Ovary (tissue), 9 donors: Measurements from ENCODE around the gene RAB2B. TPM values are rescaled to one million over a fixed set of nuclear protein-coding genes. Genes with fewer than 3 reads are reported as not detected.

Source experiments
- DNase-seq, 5 donors: peaks; one replicate each; pipeline ENCODE4 v3.0.0-alpha.2; 2019 to 2020
- H3K27ac ChIP-seq, 2 donors: fragments of 200-600 bp; one replicate each; pipeline versions ENCODE4 v1.5.1 to v1.8.0; 2019 to 2022
- H3K27me3 ChIP-seq: fragments of 200-600 bp; one replicate; pipeline ENCODE4 v1.8.0; 2022
- H3K36me3 ChIP-seq: fragments of 200-600 bp; sonication (generic); one replicate; pipeline ENCODE4 v1.5.1; 2019
- H3K4me1 ChIP-seq: one replicate; pipeline ENCODE4 v1.8.1; 2013; ENCODE audit warnings: mild to moderate bottlenecking, moderate library complexity; ENCODE audit not compliant: insufficient read depth
- H3K4me3 ChIP-seq: fragments of 200-600 bp; sonication (generic); one replicate; pipeline ENCODE4 v1.5.1; 2017
- H3K9me3 ChIP-seq, 2 donors: fragments of 200-600 bp in 1 of 2; sonication (generic) in 1 of 2; one replicate each; pipeline versions ENCODE4 v1.5.1 to v1.8.1; 2013 to 2019; ENCODE audit warnings: mild to moderate bottlenecking in 1 of 2, moderate library complexity in 1 of 2
- EP300 ChIP-seq: sonication (generic); formaldehyde crosslinking; IDR thresholded peaks from one replicate; pipeline ENCODE4 v1.6.1; 2017; ENCODE audit warnings: antibody characterized with exemption
- POLR2A ChIP-seq: fragments of 450-650 bp; IDR thresholded peaks from one replicate; pipeline ENCODE4 v1.6.1; 2017; ENCODE audit warnings: antibody characterized with exemption, mild to moderate bottlenecking, moderate library complexity
- WGBS, 3 donors: extraction: QIAGEN DNeasy Blood & Tissue Kit in 1 of 3; methylation state at CpG; one replicate each; pipeline versions ENCODE4 v1.1.5 to v1.1.7; 2013 to 2017; 5-methylcytosine and 5-hydroxymethylcytosine counted together
- intact Hi-C, 4 donors: fragments of 100-400 bp; cut with DNase I; formaldehyde crosslinking; loops; one replicate each; pipeline versions ENCODE4 v1.11.0 to v1.15.1; 2022 to 2023
- polyA plus RNA-seq, 2 donors: library from polyadenylated mRNA; stranded (reverse); fragments of 200-250 nt in 1 of 2; fragments of 350-450 nt in 1 of 2; fragmentation: Illumina TruSeq in 1 of 2; extraction: RNeasy Lipid Tissue Mini Kit (QIAGEN cat#74804) in 1 of 2; gene quantifications; one replicate each; pipeline ENCODE4 v1.2.3, GENCODE V29; 2013 to 2014
- total RNA-seq, 7 donors: library from RNA; depleted of rRNA in 2 of 7; stranded (reverse); fragments of >200 nt in 2 of 7; fragmentation: NEBNext Ultra II Directional in 3 of 7; extraction: Animal tissue kit (Norgen Biotek cat#: 25700) in 3 of 7; gene quantifications; one replicate each; pipeline versions ENCODE4 v1.1.0 to v1.2.4, GENCODE V29; 2016 to 2023
- TF ChIP-seq, protein P1 (sequence below), 3 donors: fragments of 450-650 bp in 2 of 3; fragments of 200-600 bp in 1 of 3; IDR thresholded peaks; one replicate each; pipeline versions ENCODE4 v1.5.1 to v1.8.0; 2016 to 2022; ENCODE audit warnings: antibody characterized with exemption in 3 of 3, mild to moderate bottlenecking in 1 of 3
- donor health status: DM: no; HTN: no; CAD: no; lungs with moderate emphysema.
- donor health status: DM: no; HTN: no; CAD: no.
- donor health status: Bipolar disorder and iron deficiency.
- donor health status: DM: yes; HTN: yes; CAD: no.
- donor health status: DM: no; HTN: no; CAD: no.
- donor health status: DM: yes; HTN: yes; CAD: no.

Gene RAB2B
- total and polyA plus RNA-seq, 9 donors, result 15.8 to 53.7 (median 25.0) TPM

DNA sequence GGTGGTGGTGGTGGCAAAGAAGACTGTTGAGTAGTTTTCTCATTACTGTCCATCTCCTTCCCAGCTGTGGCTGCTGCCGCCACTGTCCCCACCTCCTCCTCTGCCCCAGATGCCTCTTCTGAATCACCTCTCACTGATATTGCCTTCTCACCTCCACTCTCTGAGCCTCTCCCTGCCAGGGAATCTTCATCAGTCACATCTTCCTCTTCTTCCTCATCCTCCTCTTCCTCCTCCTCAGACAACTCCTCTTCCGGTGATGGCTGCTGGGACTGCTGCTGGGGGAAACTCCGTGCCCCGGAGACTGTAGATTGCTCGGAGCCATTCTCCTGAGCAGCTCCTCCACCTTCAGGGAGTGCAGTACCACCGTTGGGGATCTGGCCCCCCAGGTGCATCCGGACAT lies 46.4 kb upstream of the RAB2B start:
- no peaks in the 10 kb centered on the region for H3K9me3 ChIP-seq
- no peak overlapping the region for H3K4me3 ChIP-seq
- no peaks in the 10 kb centered on the region for H3K36me3 ChIP-seq
- WGBS, 3 donors, result 80 to 87% (median 84%) methylated on average over 6 to 7 of the region's 7 CpGs
- no peak for DNase-seq
- peaks cover 4% of the 10 kb centered on the region for H3K4me1 ChIP-seq
- intact Hi-C loops, result no loop called here
- no peaks in the 10 kb centered on the region for H3K27me3 ChIP-seq
- TF ChIP-seq, protein P1, sequence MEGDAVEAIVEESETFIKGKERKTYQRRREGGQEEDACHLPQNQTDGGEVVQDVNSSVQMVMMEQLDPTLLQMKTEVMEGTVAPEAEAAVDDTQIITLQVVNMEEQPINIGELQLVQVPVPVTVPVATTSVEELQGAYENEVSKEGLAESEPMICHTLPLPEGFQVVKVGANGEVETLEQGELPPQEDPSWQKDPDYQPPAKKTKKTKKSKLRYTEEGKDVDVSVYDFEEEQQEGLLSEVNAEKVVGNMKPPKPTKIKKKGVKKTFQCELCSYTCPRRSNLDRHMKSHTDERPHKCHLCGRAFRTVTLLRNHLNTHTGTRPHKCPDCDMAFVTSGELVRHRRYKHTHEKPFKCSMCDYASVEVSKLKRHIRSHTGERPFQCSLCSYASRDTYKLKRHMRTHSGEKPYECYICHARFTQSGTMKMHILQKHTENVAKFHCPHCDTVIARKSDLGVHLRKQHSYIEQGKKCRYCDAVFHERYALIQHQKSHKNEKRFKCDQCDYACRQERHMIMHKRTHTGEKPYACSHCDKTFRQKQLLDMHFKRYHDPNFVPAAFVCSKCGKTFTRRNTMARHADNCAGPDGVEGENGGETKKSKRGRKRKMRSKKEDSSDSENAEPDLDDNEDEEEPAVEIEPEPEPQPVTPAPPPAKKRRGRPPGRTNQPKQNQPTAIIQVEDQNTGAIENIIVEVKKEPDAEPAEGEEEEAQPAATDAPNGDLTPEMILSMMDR (IDR thresholded peaks at IDR 0.05), result no peak
- TF ChIP-seq EP300 (no peak), POLR2A (no peak)
- H3K27ac ChIP-seq, result no peak overlapping the region

DNA sequence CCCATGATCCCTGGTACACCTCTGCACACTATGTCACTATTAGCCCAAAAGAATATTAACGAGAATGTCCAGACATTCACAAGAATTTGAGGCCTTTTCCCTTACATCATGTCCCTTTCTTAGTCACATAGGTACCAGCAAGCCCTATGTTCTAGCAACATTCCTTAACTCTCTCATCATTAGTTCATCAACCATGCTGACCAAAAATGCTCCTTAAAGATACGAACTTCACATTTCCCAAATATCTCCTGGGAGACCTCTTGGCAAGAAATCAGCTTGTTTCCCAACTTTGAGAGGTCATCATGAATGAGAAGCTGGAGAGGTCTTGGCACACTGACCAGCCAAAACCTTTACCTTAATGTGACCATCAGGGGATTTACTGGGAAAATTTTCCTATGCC lies 44.7 kb upstream of the RAB2B start:
- WGBS, 3 donors, result 62 to 73% (median 70%) methylated on average over 2 of the region's 2 CpGs
- intact Hi-C loops, result no loop called here
- Histone ChIP-seq H3K27me3 (no peaks in the 10 kb centered on the region), H3K9me3 (no peaks in the 10 kb centered on the region), H3K36me3 (no peaks in the 10 kb centered on the region), H3K4me1 (peaks cover 4% of the 10 kb centered on the region), H3K27ac (no peak overlapping the region), H3K4me3 (no peak overlapping the region)
- no peak for DNase-seq
- TF ChIP-seq POLR2A (no peak), EP300 (no peak)
- TF ChIP-seq, protein P1 (IDR thresholded peaks at IDR 0.05), result no peak

DNA sequence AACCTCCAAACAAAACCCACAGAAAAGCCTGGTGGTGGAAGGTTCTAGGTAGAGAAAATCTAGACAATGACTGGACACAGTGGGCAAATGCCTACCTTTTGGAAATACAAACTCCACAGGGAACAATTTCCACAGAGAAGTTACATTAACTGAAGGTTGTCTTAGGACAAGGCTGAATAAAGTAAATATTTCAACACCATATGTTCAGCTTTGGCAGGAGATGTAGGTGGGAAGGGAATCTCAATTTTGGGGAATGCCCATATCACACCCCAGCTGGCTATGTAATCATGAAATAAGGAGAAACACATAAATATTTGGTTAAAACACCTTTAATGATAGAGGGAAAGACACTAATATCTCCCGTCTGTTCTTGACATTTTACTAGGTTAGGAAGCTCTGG lies 44.0 kb upstream of the RAB2B start:
- peaks cover 4% of the 10 kb centered on the region for H3K4me1 ChIP-seq
- H3K27ac ChIP-seq, result no peak overlapping the region
- WGBS, 3 donors, result 31 to 47% (median 35%) methylated on average over 1 of the region's 1 CpG
- H3K9me3 ChIP-seq, result no peaks in the 10 kb centered on the region
- TF ChIP-seq POLR2A (no peak), EP300 (no peak)
- TF ChIP-seq, protein P1 (IDR thresholded peaks at IDR 0.05), result no peak
- no peaks in the 10 kb centered on the region for H3K27me3 ChIP-seq
- no peak overlapping the region for H3K4me3 ChIP-seq
- H3K36me3 ChIP-seq, result no peaks in the 10 kb centered on the region
- DNase-seq, result no peak
- intact Hi-C loops, result no loop called here

DNA sequence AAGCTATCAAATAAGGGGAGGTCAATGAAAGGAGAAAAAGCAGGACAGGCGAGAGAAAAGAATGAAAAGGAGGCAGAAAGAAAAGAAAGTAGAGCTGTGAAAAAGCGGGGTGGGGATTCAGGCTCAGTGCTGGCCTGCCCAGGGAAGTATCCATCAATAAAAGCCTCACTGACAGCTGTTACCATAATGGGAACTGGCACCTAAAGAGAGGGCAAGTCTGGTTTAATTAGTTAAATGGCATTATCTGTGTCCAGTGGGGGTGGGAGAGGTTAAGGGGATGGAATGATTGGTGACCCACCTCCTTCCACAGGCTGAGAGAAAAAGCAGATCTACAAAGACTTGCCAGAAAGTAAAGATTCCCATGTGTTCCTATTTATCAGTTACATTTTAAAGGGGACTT lies 42.0 kb upstream of the RAB2B start:
- no peaks in the 10 kb centered on the region for H3K27me3 ChIP-seq
- no peak overlapping the region for H3K4me3 ChIP-seq
- no peak for TF ChIP-seq POLR2A
- no peak for TF ChIP-seq EP300
- TF ChIP-seq, protein P1 (IDR thresholded peaks at IDR 0.05), result no peak
- H3K36me3 ChIP-seq, result no peaks in the 10 kb centered on the region
- no peaks in the 10 kb centered on the region for H3K9me3 ChIP-seq
- H3K27ac ChIP-seq, result no peak overlapping the region
- H3K4me1 ChIP-seq, result no peaks in the 10 kb centered on the region
- no peak for DNase-seq
- WGBS, 3 donors, result 73 to 78% (median 73%) methylated on average over 2 of the region's 2 CpGs
- intact Hi-C loops, result no loop called here

DNA sequence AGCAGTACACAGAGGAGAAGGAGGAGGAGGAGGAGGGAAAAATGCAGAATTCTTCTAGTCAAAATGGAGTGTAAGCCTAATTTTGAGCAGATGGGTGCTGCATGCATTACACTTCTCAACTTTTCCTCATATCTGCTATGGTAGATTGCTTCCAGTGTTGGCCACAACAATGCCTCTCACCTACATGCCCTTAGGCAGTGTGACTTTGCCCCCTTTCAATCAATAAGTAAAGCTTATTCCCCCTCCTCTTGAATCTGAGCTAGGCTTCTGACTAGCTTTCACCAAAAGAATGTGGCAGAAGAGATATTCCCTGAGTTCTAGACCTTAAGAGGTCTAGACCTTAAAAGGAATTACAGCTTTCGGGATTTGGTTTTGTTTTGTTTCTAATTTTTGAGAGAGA lies 37.6 kb upstream of the RAB2B start:
- intact Hi-C loops, result no loop called here
- Histone ChIP-seq H3K9me3 (no peaks in the 10 kb centered on the region), H3K27me3 (no peaks in the 10 kb centered on the region), H3K4me3 (no peak overlapping the region), H3K36me3 (no peaks in the 10 kb centered on the region), H3K27ac (no peak overlapping the region), H3K4me1 (no peaks in the 10 kb centered on the region)
- DNase-seq, result no peak
- 72 to 89% (median 82%) methylated on average over 1 of the region's 1 CpG for WGBS, 3 donors
- TF ChIP-seq EP300 (no peak), POLR2A (no peak)
- TF ChIP-seq, protein P1 (IDR thresholded peaks at IDR 0.05), result no peak
